Keratinocyte (primary cell): ENCODE measurements around the gene CYTH1. TPM values are rescaled to one million over a fixed set of nuclear protein-coding genes. Genes with fewer than 3 reads are reported as not detected.

Experiments used
- DNase-seq: peaks from one replicate; pipeline ENCODE4 v3.0.0-alpha.2; 2011; ENCODE audit warnings: low read depth, missing footprints, low spot score
- FAIRE-seq: peaks from 2 replicates; lab custom pipeline; 2011; peaks lifted over from hg19 to GRCh38; lab: Jason Lieb, UNC
- H2AFZ ChIP-seq: 2 replicates; pipeline ENCODE4 v1.6.0; 2012; ENCODE audit warnings: low read length, control low read depth, inconsistent platforms; ENCODE audit not compliant: control insufficient read depth
- H3K27ac ChIP-seq: 2 replicates; pipeline ENCODE4 v1.5.1; 2011; ENCODE audit warnings: low read length; ENCODE audit not compliant: control insufficient read depth, insufficient read depth
- H3K27me3 ChIP-seq: 3 replicates; pipeline ENCODE4 v1.6.0; 2011; ENCODE audit warnings: low read length; ENCODE audit not compliant: control insufficient read depth, insufficient read depth; ENCODE audit errors: extremely low read depth
- H3K36me3 ChIP-seq, 2 experiments: 2 replicates in 1 of 2; 3 replicates in 1 of 2; pipeline ENCODE4 v1.5.1; 2011; ENCODE audit warnings: low read length in 2 of 2, mild to moderate bottlenecking in 1 of 2; ENCODE audit not compliant: control insufficient read depth in 2 of 2, insufficient read depth in 2 of 2; ENCODE audit errors: extremely low read depth in 1 of 2
- H3K4me1 ChIP-seq: 3 replicates; pipeline ENCODE4 v1.5.1; 2011; ENCODE audit warnings: low read length; ENCODE audit not compliant: control insufficient read depth, insufficient read depth; ENCODE audit errors: extremely low read depth
- H3K4me2 ChIP-seq: 3 replicates; pipeline ENCODE4 v1.6.0; 2011; ENCODE audit warnings: low read depth, low read length; ENCODE audit not compliant: control insufficient read depth, insufficient read depth; ENCODE audit errors: extremely low read depth
- H3K4me3 ChIP-seq, 3 experiments: fragments of 200-600 bp in 1 of 3; sonication (generic) in 1 of 3; 2 replicates in 2 of 3; 3 replicates in 1 of 3; pipeline ENCODE4 v1.5.1; 2011 to 2016; ENCODE audit warnings: low read length in 3 of 3, mild to moderate bottlenecking in 3 of 3, control low read depth in 2 of 3, inconsistent platforms in 1 of 3, low read depth in 1 of 3, mixed read lengths in 1 of 3, mixed run types in 1 of 3, moderate library complexity in 1 of 3; ENCODE audit not compliant: control insufficient read depth in 2 of 3, insufficient read depth in 2 of 3; ENCODE audit errors: extremely low read depth in 1 of 3
- H3K79me2 ChIP-seq: 2 replicates; pipeline ENCODE4 v1.6.0; 2012; ENCODE audit warnings: low read length; ENCODE audit not compliant: control insufficient read depth, insufficient read depth
- H3K9ac ChIP-seq: 3 replicates; pipeline ENCODE4 v1.6.0; 2011; ENCODE audit warnings: low read length; ENCODE audit not compliant: control insufficient read depth, insufficient read depth; ENCODE audit errors: extremely low read depth
- H3K9me1 ChIP-seq: 3 replicates; pipeline ENCODE4 v1.6.0; 2011; ENCODE audit warnings: low read length; ENCODE audit not compliant: control insufficient read depth, insufficient read depth; ENCODE audit errors: extremely low read depth
- H3K9me3 ChIP-seq: 2 replicates; pipeline ENCODE4 v1.5.1; 2012; ENCODE audit warnings: low read depth, low read length; ENCODE audit not compliant: control insufficient read depth
- H4K20me1 ChIP-seq: 3 replicates; pipeline ENCODE4 v1.6.0; 2011; ENCODE audit warnings: low read length; ENCODE audit not compliant: control insufficient read depth, insufficient read depth; ENCODE audit errors: extremely low read depth
- CTCF ChIP-seq, 3 experiments: IDR thresholded peaks in 1 of 3; conservative IDR thresholded peaks in 1 of 3; optimal IDR thresholded peaks in 1 of 3; 2 replicates in 2 of 3; 3 replicates in 1 of 3; pipeline versions ENCODE3 to v1.5.1; 2011; ENCODE audit warnings: low read length in 3 of 3, mild to moderate bottlenecking in 3 of 3, moderate library complexity in 2 of 3, control low read depth in 1 of 3, inconsistent platforms in 1 of 3; ENCODE audit not compliant: insufficient read depth in 2 of 3; ENCODE audit errors: extremely low read depth in 1 of 3
- EZH2 ChIP-seq: IDR thresholded peaks from one replicate; pipeline ENCODE4 v1.6.1; 2012; ENCODE audit warnings: inconsistent platforms, mild to moderate bottlenecking, low read length, moderate library complexity
- dilution Hi-C: fragments of 300-500 bp; cut with MboI; formaldehyde crosslinking; loops from one replicate; pipeline ENCODE4 v1.7.0; 2020; ENCODE audit warnings: low sequenced_read_pairs; ENCODE audit not compliant: extremely low pct_ligation_motif_present
- polyA plus RNA-seq, 5 experiments: library from polyadenylated mRNA; depleted of rRNA in 3 of 5; stranded (reverse) in 3 of 5; stranded (forward) in 1 of 5; unstranded in 1 of 5; fragments of >200 nt; gene quantifications; 1 replicate in 1 of 5; 2 replicates in 3 of 5; 3 replicates in 1 of 5; pipeline versions ENCODE4 v1.2.1 to v1.2.3, GENCODE V29; 2011 to 2012; ENCODE audit warnings: missing spikeins in 2 of 5, low read depth in 1 of 5, low replicate concordance in 1 of 5

CYTH1 gene
- polyA plus RNA-seq, 1 donor (not counting 4 experiments of a cell fraction or from before 2014, with no cell fraction given), result 28.3 TPM

GRCh38 chr17:78790552-78790951, 8.5 kb upstream of the CYTH1 start:
- Histone ChIP-seq H3K4me2 (no peak overlapping the region), H3K27me3 (no peaks in the 10 kb centered on the region), H3K9me1 (no peaks in the 10 kb centered on the region), H2AFZ (no peak overlapping the region), H3K27ac (no peak overlapping the region), H3K36me3 (peaks cover 8 to 20% of the 10 kb centered on the region in 2 experiments), H3K4me3 (no peak overlapping the region), H3K4me1 (peaks cover 24% of the 10 kb centered on the region), H3K9ac (no peak overlapping the region), H3K79me2 (no peaks in the 10 kb centered on the region), H4K20me1 (no peaks in the 10 kb centered on the region), H3K9me3 (no peaks in the 10 kb centered on the region)
- no peak for DNase-seq
- TF ChIP-seq CTCF (optimal IDR thresholded peaks at IDR 0.05 in 1 of 3, IDR thresholded peaks at IDR 0.05 in 1 of 3, conservative IDR thresholded peaks at IDR 0.05 in 1 of 3; ENCODE audit: extremely low read depth in 1 of 3, insufficient read depth in 2 of 3, low read length in 3 of 3), result no peak
- no peak for TF ChIP-seq EZH2
- no peak for FAIRE-seq
- dilution Hi-C loops, result no loop called here

GRCh38 chr17:78789663-78790181, 7.6 kb upstream of the CYTH1 start:
- no peak overlapping the region for H3K4me3 ChIP-seq
- H3K4me2 ChIP-seq, result no peak overlapping the region
- TF ChIP-seq EZH2 (no peak), CTCF (optimal IDR thresholded peaks at IDR 0.05 in 1 of 3, IDR thresholded peaks at IDR 0.05 in 1 of 3, conservative IDR thresholded peaks at IDR 0.05 in 1 of 3; ENCODE audit: extremely low read depth in 1 of 3, insufficient read depth in 2 of 3, low read length in 3 of 3) (no peak)
- no peaks in the 10 kb centered on the region for H3K9me1 ChIP-seq
- peaks cover 8 to 14% of the 10 kb centered on the region in 2 experiments for H3K36me3 ChIP-seq
- dilution Hi-C loops, result no loop called here
- H2AFZ ChIP-seq, result no peak overlapping the region
- H3K27ac ChIP-seq, result no peak overlapping the region
- no peaks in the 10 kb centered on the region for H3K9me3 ChIP-seq
- no peak overlapping the region for H3K9ac ChIP-seq
- DNase-seq (no peak), FAIRE-seq (no peak)
- no peaks in the 10 kb centered on the region for H4K20me1 ChIP-seq
- no peaks in the 10 kb centered on the region for H3K79me2 ChIP-seq
- no peaks in the 10 kb centered on the region for H3K27me3 ChIP-seq
- peaks cover 24% of the 10 kb centered on the region for H3K4me1 ChIP-seq
